Measurements from ENCODE around the gene MPG.

DNA sequence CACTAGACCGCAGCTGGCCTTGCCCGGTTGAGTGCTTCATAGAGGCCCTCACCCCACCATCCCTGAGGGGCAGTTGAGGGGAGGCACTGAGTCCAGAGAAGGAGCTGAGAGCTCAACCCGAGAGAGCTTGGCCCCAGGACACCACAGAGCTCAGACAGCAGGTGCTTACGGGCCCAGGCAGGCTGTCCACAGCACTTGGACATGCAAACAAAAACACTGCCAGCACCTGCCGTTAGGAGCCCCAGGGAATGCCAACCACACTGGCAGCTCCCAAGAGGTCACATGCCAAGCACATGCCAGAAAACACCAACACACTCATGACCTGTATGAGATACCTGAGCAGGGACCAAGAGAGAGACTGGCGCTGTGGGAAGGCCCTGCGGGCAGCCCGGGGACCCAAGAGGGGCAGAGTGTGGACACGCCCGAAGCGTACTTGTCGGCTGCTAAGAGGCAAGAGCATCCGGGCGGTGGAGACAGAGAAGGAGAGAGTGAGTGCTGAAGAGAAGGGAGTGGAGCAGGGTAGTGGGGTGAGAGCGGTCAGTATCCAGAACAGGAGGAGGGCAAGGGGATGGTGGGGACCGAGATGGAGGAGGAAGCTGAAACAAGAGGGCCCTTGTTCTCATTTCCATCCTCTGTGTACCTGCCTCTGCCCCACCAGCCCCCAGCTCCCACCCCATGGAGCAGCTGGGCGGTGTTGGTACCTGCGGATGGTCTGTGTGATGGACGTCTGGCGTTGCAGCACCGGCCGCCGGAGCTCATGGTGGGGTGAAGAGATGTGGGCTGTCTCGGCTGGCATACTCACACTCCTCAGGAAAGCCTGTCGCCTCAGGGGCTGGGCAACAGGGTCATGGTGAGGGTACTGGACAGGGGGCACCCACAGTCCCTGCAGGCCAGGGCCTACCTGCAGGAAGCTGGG is 13.8 kb upstream of the MPG start:
- TF ChIP-seq, protein P1, sequence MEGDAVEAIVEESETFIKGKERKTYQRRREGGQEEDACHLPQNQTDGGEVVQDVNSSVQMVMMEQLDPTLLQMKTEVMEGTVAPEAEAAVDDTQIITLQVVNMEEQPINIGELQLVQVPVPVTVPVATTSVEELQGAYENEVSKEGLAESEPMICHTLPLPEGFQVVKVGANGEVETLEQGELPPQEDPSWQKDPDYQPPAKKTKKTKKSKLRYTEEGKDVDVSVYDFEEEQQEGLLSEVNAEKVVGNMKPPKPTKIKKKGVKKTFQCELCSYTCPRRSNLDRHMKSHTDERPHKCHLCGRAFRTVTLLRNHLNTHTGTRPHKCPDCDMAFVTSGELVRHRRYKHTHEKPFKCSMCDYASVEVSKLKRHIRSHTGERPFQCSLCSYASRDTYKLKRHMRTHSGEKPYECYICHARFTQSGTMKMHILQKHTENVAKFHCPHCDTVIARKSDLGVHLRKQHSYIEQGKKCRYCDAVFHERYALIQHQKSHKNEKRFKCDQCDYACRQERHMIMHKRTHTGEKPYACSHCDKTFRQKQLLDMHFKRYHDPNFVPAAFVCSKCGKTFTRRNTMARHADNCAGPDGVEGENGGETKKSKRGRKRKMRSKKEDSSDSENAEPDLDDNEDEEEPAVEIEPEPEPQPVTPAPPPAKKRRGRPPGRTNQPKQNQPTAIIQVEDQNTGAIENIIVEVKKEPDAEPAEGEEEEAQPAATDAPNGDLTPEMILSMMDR (IDR thresholded peaks at IDR 0.05): no peak
- TF ChIP-seq ZFX (IDR thresholded peaks at IDR 0.05; ENCODE audit: borderline replicate concordance): no peak
